DMS 273 (cell line): Measurements from ENCODE around the gene OSGEP.

Experiments used
- DNase-seq: peaks from one replicate; lab custom pipeline; 2025; ENCODE audit not compliant: unreplicated experiment; lab: John Stamatoyannopoulos, UW

Gene OSGEP

DNA sequence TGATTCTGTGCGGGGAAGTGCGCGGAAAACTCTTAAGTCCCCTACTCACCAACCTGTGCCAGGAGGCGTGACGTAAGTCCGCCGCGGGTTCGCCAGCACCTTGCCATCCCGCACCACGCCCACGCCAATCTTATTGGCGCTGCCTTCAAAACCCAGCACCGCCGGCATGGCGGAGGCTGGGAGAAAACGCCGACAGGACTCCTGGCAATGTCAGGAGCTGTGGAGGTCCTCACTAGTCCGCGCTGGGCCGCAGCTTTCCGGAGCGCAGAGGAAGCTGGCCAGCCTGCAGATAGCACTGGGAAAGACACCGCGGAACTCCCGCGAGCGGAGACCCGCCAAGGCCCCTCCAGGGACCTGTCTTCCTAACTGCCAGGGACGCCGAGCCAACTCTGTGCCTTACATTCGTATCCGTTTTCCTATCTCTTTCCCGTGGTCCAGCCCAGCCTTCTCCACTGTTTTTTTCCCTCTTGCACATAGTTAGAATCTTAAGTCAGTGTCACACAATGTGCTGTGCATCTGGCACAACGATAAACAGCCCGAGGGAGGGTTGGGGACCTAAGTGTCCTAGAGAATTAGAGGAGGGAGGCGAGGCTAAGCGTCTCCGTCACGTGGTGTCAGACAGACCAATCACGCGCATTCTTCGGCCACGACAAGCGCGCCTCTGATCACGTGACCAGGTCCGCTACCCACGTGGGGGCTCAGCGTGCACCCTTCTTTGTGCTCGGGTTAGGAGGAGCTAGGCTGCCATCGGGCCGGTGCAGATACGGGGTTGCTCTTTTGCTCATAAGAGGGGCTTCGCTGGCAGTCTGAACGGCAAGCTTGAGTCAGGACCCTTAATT lies at the start of gene OSGEP, which contains the start of gene APEX1:
TSS of gene OSGEP (minus strand) at position 297 of the 839 bp plus-strand sequence. CDS start at position 168, 129 bp downstream.
TSS of gene APEX1 (plus strand) at position 711 of the 839 bp plus-strand sequence. CDS start 420 bp downstream, outside the sequence.
- peak; percentile 100 for DNase-seq

DNA sequence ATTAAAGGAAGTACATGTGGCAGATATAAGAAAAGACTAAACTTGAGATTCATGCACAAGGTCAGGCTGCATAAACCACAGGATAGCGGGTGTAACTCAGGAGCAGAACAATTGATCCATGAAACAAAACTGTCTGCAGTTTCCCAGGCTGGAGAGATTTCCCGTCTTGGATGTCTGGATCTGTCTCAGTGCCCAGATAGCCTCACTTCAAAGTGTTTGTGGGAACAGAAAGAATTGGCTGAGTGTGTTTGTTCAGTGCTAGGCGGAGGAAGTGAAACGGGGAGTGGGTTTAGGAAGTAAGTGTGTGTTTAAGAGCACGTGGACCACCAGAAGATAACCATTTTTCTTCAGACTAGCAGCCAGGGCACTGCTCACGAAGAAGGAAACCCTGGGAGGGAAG lies 49.3 kb upstream of the OSGEP start:
- DNase-seq: no peak

DNA sequence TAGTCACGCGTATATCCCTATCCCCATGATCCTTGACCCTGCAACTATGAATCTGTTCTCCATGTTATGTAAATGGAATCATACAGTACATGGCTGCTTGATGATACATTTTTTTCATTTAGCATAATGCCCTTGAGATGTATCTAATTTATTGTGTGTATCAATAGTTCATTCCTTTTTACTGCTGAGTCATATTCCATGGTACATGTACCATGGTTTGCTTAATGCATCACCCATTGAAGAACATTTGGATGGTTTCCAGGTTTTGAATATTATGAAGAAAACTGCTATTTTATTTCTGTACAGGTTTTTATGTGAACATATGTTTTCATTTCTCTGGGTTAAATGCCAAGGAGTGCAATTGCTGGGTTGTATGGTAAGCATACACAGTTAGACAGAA lies 46.7 kb upstream of the OSGEP start:
- DNase-seq: no peak

DNA sequence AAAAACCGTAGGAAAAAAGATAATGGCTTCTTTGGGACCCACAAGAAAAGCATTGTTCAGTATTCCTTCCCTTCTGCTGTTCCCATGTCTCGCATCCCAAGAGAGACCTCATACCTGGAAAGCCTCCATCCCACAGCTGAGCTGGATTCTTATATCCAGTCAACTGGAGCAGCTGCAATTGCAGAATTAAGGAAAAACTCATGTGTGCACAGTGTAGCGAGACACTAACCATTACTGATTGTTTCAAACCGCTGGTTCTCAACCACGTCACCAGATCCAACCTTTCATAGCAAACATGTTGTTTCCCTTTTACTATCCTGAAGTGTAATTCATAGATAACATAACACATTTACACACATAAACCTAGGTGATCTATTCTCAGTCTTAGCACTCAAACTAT lies 45.3 kb upstream of the OSGEP start:
- peak; percentile 27 for DNase-seq

DNA sequence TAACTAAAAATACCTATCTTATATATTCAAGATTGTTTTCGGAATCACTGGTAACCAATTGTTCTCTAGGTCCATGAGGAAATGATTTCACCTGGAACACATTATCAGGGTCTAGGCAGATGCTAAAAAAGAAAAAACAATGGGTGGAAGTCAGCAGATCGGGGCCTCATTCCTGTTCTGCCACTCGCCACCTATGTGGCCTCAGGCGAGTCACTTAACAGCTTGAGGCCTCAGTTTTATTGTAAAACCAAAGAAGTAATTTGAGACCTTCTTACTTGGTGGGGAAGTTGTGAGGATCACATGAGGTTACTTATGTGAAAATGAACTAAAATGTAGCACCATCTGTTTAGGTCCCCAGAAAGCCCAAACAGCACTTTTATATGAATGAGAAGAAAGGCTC lies 44.5 kb upstream of the OSGEP start:
- peak; percentile 82 for DNase-seq

DNA sequence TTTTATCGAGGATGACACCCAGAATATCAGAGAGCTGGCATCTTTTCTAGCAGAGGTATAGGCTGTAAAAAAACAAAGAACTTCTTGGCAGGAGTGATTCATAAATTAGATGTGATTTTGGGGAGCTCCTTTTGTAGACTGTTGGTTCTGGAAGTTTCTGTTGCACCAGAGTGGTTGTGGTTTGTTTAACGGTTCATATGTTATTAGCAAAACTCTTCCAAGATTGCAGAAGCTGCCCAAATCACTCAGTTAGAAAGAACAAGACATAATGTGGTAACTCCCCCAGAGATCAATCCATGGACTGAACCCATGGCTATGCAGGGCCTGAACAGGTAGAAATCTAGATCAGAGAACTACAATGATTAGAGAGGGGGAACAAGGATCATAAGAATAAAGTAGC lies 44.0 kb upstream of the OSGEP start:
- no peak for DNase-seq

DNA sequence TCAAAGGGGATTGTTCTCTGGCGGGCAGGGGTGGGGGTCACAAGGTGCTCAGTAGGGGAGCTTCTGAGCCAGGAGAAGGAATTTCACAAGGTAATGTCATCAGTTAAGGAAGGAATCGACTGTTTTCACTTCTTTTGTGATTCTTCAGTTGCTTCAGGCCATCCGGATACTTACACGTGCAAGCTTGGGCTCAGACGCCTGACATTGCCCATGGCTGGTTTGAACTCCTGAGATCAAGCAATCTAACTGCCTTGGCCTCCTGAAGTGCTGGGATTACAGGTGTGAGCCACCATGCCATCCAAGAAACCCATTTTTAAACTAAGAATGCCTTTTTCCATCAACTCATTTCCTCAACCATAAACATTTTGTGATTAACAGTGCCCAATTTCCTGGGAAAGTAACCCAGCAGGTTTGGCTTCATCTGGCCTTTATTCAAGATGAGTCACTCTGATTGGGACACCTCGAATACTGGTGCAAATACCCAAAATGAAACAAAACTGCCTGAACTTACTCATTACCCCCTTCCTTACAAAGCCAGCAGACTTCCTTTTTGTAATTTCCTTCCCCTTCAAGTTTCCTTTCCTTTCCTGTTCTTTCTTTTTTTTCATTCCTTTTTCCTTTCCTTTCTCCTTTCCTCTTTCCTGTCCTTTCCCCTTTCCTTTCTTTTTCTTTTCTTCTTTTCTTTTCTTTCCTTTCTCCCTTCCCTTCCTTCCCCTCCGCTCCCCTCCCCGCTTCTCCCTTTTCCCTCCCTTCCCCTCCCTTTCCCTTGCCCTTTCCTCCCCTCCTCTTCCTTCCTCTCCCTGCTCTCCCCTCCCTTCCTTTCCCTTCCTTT lies 40.5 kb upstream of the OSGEP start:
- DNase-seq: no peak

DNA sequence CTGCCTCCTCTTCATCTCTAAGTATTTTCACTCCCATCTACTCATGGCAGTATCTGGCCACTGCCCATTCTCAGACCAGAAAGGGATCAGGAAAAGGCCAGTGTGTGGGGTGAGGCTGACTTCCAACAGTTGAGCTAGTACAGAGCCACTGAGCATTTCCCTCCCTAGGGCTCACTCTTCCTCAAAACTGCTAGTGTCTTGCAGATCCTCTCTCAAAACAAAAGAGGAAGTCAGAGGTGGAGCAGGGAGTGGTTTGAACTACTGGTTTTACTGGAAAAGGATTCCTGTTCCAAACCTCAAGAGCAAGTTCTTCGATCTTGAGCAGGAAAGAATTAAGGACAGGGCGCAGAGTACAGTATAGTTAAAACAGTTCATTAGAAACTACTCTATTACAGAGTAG lies 39.0 kb upstream of the OSGEP start:
- no peak for DNase-seq

DNA sequence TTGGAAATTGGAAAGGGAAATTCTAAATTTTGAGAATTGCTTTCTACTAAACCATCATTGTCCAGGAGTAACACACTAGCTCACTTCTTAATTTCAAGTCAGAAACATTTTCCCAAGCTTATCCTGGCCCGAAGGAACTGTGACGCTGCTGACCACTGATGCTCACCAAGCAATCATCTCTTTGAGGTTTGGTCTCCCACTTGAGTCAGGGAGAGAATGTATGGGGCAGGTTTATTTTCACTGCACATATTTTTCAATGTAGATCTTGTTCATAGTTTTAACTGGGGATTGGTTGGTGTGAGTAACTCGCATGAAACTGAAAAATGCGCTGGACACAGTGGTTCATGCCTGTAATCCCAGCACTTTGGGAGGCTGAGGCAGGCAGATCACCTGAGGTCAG lies 37.9 kb upstream of the OSGEP start:
- no peak for DNase-seq

DNA sequence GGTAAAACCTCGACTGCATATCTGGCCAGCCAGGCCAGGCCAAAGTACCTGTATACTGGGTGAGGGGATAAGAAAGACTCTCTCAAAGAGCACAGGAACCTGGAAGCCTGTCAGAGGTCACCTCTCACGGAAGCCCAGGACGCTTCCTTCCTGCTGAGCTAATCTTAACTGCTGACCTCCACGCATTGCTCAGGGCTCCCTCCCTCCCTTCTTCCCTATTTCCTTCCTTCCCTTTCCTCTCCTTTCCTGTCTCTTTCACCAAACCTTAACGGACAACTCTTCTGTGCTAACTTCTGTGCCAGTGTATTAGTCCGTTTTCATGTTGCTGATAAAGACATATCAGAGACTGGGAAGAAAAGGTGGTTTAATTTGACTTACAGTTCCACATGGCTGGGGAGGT lies 36.0 kb upstream of the OSGEP start:
- DNase-seq: no peak

DNA sequence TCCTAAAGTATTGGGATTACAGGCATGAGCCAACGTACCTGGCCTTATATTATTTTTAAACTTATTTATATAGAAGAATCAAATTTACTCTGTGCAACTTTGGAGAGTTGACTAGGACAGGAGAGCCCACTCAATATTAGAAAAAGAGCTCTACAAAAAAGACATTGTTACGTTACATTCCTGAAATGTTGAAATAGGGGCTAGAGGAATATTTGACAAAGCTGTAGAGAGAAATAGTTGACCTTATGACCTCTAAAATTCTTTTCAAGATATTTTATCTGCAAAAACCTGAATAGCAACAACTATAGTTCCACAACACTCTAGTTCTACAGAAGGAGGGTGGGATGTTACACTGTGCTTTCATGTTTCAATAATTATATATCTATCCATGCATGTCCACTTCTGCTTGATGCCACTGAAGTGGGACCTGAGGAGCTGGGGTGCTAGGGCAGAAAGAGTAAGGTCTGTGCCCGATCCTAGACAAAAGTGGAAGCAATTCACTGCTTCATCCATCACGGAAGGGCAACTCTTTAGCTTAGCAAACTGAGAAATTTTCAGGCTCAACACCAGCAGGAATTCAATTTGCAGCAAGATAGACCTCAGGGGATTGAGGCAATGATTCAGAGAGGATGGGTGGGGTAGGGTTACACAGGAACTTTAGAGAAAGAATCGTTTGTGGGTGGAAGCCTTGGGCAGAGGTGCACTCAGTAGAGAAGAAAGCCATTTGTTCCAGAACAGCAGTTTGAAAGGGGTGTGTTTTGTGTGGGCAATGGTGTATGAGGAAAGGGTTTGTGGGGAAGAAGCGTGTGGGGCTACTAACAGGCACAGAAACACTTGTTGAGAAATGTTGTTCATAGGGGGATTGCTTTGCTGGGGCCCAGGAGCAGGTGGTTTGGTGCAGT lies 34.7 kb upstream of the OSGEP start:
- DNase-seq: no peak

DNA sequence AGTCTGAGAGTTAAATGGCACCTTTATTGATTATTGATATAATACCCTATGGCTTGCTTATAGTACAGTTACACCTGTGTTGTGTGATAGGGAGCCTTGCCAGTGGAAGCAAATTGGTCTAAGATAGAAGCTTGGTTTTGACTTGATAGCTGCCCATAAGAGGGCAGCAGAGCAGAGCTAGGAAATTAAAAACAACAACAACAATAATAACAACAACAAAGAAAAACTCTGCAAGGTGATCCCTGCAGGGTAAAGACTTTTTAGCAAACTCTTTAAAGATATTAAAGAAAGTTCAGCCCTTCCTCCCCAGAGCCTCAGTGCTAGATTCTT lies 32.7 kb upstream of the OSGEP start:
- DNase-seq: no peak

DNA sequence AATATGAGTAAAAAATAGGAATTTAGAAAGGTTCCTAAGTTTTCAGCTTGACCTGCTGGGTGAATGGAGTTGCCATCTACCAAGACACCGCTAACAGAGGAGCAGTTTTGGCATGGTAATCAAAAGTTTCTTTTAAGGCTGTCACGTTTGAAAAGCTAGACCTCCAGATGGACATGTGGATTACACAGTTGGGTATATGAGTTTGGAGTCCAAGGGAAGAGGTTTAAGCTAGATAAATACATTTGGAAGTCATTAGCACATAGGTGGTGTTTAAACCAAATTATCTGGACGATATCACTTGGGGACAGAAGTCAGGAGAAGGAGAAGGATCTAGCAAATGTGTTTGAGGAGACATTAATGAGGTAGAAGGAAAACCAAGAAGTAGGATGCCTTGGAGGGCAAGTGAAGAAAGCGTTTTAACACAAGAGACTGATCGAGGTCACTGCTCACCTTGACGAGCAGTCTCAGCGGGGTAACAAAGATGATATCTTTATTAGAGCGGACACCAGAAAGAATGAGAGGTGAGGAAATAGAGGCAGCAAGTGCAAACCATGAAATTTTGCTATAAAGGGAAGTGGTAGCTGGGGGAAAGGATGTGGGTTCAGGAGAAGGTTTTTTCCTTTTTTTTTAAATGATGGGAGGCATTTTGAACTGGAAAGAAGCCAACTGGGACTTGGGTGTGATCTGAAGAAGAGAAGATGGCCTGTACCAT lies 32.2 kb upstream of the OSGEP start:
- DNase-seq: no peak

DNA sequence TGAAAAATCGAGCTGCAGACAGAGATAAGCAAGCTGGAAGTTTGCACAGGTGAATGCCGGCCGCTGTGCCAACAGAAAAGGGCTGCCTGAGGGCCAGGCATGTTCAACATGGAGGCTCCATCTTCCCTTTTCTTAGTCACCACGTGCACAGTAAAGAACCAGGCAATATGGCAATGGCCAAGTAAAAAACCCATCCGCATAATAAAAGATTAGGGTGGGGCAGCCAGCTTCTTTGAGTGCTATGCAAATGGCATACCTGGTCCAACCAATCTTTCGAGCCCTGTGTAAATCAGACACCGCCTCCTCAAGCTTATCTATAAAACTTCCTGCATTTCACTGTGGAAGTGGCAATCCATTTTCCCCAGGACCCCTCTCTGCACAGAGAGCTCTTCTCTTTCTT lies 31.3 kb upstream of the OSGEP start:
- no peak for DNase-seq

DNA sequence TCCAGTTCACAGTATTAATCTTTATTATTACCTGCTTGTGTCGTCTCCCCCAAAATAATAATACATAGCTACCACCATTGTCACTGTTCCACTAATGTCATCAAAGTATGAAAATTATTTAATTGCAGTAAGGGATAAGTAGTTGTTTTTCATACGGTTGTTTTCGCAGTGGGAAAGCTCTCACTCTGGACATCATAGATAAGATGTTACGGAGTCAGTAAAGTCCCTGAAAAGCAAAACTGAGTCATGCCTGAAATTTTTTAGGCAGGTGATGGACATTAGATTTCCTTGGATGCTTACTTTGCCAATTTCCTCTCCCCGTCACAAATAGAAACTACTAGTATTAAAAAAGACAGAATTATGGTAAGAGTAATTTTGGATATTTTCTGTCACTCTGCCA lies 27.8 kb upstream of the OSGEP start:
- no peak for DNase-seq

DNA sequence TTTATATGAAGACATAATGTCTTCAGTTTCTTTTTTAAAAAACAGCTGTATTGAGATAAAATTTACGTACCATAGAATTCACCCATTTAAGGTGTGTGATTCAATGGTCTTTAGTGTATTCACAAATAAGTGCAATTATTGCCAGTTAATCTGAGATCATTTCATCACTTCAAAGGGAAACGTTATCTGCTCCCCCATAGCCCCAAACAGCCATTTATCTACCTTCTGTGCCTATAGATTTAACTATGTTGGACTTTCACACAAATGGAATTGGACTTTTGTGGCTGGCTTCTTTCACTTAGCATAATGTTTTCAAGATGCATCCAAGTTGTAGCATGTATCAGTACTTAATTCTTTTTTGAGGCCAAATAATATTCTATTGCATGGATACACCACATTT lies 24.3 kb upstream of the OSGEP start:
- DNase-seq: no peak

DNA sequence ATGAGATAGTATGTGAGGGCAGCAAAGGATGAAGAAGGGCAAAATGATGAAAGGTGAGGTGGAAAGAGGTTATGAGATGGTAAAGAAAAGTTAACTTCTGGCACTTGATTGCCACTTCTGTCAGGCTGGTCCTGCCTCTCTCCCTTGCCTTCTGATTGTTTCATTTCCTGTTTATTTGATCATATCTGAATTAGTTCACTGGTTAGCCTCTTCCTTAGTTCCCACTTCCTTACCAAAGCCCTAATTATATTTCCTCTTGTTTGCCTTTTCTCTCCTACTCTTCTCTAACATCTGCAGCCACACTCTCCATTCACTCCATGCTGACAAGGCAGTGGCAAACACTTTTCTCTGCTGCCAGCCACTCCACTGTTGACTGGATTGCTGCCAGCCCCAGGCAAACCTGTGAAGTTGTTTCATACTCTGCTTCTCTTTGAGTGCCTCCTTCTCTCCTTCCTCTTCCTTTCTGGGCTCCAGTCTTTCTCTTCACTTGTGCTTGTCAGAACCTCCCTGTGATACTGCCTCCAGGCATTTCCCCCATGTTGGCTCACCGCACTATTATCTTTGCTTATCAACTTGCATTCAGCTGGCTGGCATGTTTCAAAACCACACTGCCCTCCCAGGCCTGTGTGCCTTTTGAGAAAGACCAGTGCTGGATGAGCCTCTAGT lies 22.7 kb upstream of the OSGEP start:
- no peak for DNase-seq

DNA sequence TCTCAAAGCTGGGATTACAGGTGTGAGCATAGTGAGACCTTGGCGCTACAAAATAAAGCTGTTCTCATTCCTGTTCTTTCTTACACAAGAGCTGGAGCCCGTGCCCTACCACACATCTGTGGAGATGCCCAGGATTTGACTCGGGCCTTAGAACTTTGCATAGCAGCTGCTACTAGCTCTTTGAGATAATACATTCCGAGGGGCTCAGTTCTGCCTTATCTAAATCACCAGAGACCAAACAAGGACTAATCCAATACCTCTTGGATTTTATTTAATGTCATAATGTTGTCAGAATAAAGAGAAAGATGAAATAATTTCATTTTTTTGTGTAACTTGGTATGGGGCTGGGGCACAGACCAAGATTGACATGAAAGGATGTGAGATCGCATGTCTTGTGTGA lies 22.2 kb upstream of the OSGEP start:
- no peak for DNase-seq

DNA sequence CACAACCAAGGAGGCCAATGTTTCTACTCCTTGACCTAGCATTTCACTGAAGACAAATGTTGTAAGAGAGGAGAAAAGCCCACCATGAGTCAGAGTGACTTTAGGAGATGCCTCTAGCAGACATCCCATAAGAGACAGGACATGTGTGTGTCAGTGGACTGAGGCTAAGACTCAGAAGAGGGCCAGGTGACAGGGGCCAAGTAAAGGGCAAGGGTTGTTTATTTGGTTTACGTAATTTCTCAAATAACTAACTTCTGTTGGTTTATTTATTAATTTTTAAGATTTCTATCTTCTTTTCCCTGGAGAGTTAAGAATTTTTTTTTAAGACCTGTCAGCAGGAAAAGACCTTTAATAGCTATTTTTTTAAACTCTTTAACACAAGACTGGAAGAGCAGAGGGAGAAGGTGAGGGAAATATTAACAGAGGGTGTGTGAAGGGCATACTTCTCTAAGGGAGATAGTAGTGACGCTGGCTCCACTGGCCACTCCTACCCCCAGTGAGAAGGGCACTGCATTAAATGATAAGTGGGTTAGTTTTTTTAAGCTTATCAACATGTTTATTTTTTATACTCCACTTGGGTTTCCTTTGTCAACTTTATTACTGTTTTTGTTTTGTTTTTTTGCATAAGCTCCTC lies 18.0 kb upstream of the OSGEP start:
- DNase-seq: no peak

DNA sequence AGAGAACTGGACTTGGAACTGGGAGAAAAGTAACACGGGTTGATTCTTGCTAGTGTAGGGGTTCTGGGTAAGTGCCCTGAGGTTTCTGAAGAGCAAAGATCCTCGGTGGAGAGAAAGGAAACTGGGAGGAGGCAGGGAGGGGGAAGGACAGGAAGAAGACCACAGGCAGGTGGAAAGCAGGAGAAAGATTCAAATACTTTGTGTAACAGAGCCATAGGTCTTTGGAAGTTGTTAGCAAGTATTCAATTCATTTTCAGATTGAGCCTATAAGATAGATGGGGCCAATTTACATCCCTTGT lies 15.9 kb upstream of the OSGEP start:
- DNase-seq: no peak
